SK-N-SH treated with all-trans-retinoic acid at 6 μM for 48 hours (cell line): ENCODE measurements around the gene WDR17.

Experiments used
- ARNTL ChIP-seq: fragments of 450-650 bp; formaldehyde crosslinking; IDR thresholded peaks from 2 replicates; pipeline ENCODE4 v1.5.0; 2020; ENCODE audit warnings: low read depth, mild to moderate bottlenecking, moderate library complexity, borderline replicate concordance
- BACH2 ChIP-seq: fragments of 250-450 bp; sonication (Bioruptor Pico); IDR thresholded peaks from 2 replicates; pipeline ENCODE4 v1.9.0; 2021; ENCODE audit warnings: mild to moderate bottlenecking, borderline replicate concordance
- CSRNP3 ChIP-seq: fragments of 250-450 bp; sonication (Bioruptor Pico); IDR thresholded peaks from 2 replicates; pipeline ENCODE4 v1.5.1; 2021; ENCODE audit warnings: mild to moderate bottlenecking, moderate library complexity
- GLIS3 ChIP-seq: fragments of 250-450 bp; sonication (Bioruptor Pico); IDR thresholded peaks from 2 replicates; pipeline ENCODE4 v1.5.0; 2020; ENCODE audit warnings: mild to moderate bottlenecking, moderate library complexity
- ISL1 ChIP-seq: fragments of 250-450 bp; sonication (Bioruptor Pico); IDR thresholded peaks from 2 replicates; pipeline ENCODE4 v2.1.2; 2022; ENCODE audit warnings: mild to moderate bottlenecking, moderate library complexity
- OSR1 ChIP-seq: fragments of 250-450 bp; sonication (Bioruptor Pico); IDR thresholded peaks from 2 replicates; pipeline ENCODE4 v1.8.0; 2022; ENCODE audit warnings: moderate library complexity, mild to moderate bottlenecking, inconsistent platforms
- PATZ1 ChIP-seq: fragments of 250-450 bp; sonication (Bioruptor Pico); IDR thresholded peaks from 2 replicates; pipeline ENCODE4 v1.8.0; 2020; ENCODE audit warnings: mild to moderate bottlenecking, moderate library complexity, borderline replicate concordance
- POU6F1 ChIP-seq: fragments of 250-450 bp; sonication (Bioruptor Pico); IDR thresholded peaks from 2 replicates; pipeline ENCODE4 v1.8.0; 2021; ENCODE audit warnings: low read depth, mild to moderate bottlenecking, moderate library complexity, borderline replicate concordance
- RARB ChIP-seq: fragments of 250-450 bp; sonication (Bioruptor Pico); IDR thresholded peaks from 2 replicates; pipeline ENCODE4 v1.8.0; 2021; ENCODE audit warnings: mild to moderate bottlenecking, moderate library complexity
- ZC3H10 ChIP-seq: fragments of 250-450 bp; sonication (Bioruptor Pico); IDR thresholded peaks from 2 replicates; pipeline ENCODE4 v1.5.1; 2021; ENCODE audit warnings: mild to moderate bottlenecking, moderate library complexity
- ZFP3 ChIP-seq: fragments of 250-450 bp; sonication (Bioruptor Pico); IDR thresholded peaks from 2 replicates; pipeline ENCODE4 v1.5.0; 2020; ENCODE audit warnings: mild to moderate bottlenecking, moderate library complexity
- ZFP30 ChIP-seq: fragments of 450-650 bp; formaldehyde crosslinking; IDR thresholded peaks from 2 replicates; pipeline ENCODE4 v1.5.0; 2022; ENCODE audit warnings: mild to moderate bottlenecking, moderate library complexity
- ZNF70 ChIP-seq: fragments of 450-650 bp; formaldehyde crosslinking; IDR thresholded peaks from 2 replicates; pipeline ENCODE4 v1.5.0; 2020; ENCODE audit warnings: mild to moderate bottlenecking, moderate library complexity
- ZNF8 ChIP-seq: fragments of 450-650 bp; formaldehyde crosslinking; IDR thresholded peaks from 2 replicates; pipeline ENCODE4 v1.5.0; 2020; ENCODE audit warnings: mild to moderate bottlenecking, moderate library complexity

GRCh38 chr4:176084769-176085168 lies 19.1 kb downstream of the WDR17 start:
- TF ChIP-seq ZNF8 (no peak), ZFP3 (no peak), PATZ1 (CRISPR knock-in tag) (no peak), GLIS3 (CRISPR knock-in tag) (no peak), ZNF70 (CRISPR knock-in tag) (no peak), CSRNP3 (no peak), POU6F1 (CRISPR knock-in tag) (no peak), ISL1 (CRISPR knock-in tag) (no peak), ARNTL (CRISPR knock-in tag) (no peak), ZC3H10 (CRISPR knock-in tag) (no peak), RARB (CRISPR knock-in tag) (no peak), BACH2 (no peak), OSR1 (no peak), ZFP30 (CRISPR knock-in tag) (no peak)
